Measurements from ENCODE around the gene HOOK1. TPM values are rescaled to one million over a fixed set of nuclear protein-coding genes. Genes with fewer than 3 reads are reported as not detected.

Gene HOOK1
- total RNA-seq, 2 experiments from 2014 or later, result 18.1 to 19.4 TPM

DNA sequence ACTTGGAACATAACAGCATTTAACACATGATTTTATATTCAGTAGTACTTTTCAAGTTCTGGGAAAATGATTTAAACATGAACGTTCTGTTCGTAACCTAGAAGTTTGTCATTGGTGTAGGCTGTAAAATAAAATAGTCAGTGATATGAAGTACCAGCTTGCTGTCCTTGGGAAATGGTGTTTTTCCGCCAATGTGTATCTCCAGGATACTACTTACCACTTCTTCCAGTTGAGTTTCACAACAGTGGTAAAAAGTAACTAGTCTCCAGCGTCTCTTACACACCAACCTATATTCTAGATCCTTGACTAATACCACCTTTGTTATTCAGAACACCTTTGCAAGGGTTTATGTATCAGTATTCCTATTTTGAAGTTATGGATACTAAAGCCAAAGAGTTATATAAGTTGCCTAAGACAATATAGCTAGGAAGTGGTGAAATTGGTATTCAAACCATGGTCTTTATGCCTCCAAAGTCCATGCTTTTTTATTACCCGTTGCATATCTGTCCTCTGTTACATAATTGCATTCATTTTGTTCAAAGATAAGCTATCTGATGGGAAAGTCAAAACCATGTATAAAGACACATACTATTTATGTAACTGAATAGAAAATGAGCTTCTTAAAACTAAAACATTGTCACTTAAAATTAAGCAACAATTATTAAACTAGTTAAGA is 43.1 kb downstream of the HOOK1 start:
- H3K4me1 ChIP-seq (ENCODE audit: insufficient read depth, low read length), result no peaks in the 10 kb centered on the region
- peaks cover 7% of the 10 kb centered on the region for H3K36me3 ChIP-seq (ENCODE audit: insufficient read depth, low read length)
- H3K27me3 Mint-ChIP-seq, result no peaks in the 10 kb centered on the region
- peaks cover 4% of the 10 kb centered on the region for H3K9me3 Mint-ChIP-seq
- H3K4me3 Mint-ChIP-seq, result no peak overlapping the region
- H3K27ac ChIP-seq (ENCODE audit: low read depth in 1 of 2, low read length in 2 of 2), result no peak overlapping the region
- H3K4me3 ChIP-seq (ENCODE audit: low read length), result no peak overlapping the region
- intact Hi-C loops (cut with DNase I, micrococcal nuclease), result no loop called here
- CTCF ChIA-PET, result no interaction called here
- H3K36me3 Mint-ChIP-seq (ENCODE audit: low read depth), result peaks cover 59% of the 10 kb centered on the region
- H3K27me3 ChIP-seq (ENCODE audit: control insufficient read depth in 1 of 2, insufficient read depth in 2 of 2, low read length in 2 of 2), result no peaks in the 10 kb centered on the region
- DNase-seq, result no peak
- H3K9me3 ChIP-seq (ENCODE audit: control insufficient read depth in 1 of 2, insufficient read depth in 1 of 2, low read length in 2 of 2), result no peaks in the 10 kb centered on the region
- no peak overlapping the region for H3K27ac Mint-ChIP-seq
- POLR2A ChIA-PET, result interaction anchor here (0.9 kb wide), 1 partner anchor 15 kb away, joined by 4 read pairs; no protein-coding TSS in a partner anchor
- H3K4me1 Mint-ChIP-seq (ENCODE audit: low read depth), result no peaks in the 10 kb centered on the region
- TF ChIP-seq, protein P1, sequence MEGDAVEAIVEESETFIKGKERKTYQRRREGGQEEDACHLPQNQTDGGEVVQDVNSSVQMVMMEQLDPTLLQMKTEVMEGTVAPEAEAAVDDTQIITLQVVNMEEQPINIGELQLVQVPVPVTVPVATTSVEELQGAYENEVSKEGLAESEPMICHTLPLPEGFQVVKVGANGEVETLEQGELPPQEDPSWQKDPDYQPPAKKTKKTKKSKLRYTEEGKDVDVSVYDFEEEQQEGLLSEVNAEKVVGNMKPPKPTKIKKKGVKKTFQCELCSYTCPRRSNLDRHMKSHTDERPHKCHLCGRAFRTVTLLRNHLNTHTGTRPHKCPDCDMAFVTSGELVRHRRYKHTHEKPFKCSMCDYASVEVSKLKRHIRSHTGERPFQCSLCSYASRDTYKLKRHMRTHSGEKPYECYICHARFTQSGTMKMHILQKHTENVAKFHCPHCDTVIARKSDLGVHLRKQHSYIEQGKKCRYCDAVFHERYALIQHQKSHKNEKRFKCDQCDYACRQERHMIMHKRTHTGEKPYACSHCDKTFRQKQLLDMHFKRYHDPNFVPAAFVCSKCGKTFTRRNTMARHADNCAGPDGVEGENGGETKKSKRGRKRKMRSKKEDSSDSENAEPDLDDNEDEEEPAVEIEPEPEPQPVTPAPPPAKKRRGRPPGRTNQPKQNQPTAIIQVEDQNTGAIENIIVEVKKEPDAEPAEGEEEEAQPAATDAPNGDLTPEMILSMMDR (IDR thresholded peaks at IDR 0.05), result no peak
- no peak for ATAC-seq (ENCODE audit: poor library complexity)

DNA sequence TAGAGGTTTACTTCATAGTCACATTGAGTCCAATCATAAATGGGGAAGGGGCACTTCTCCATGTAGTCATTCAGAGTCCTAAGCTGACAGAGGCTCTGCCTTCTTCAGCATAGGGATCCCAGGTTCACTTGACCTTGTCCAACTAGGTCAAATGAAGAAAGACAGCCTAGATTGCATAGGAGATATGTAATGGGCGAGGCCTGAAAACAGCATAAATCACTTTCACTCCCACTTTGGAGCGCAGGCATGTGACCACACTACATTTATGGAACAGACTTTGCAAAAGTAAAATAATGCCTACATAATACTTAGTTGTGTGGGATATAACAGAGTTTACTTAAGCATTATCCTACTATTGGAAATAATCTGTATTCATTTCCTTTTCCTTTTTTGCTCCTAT is 51.7 kb downstream of the HOOK1 start:
- intact Hi-C loops (cut with DNase I, micrococcal nuclease), result no loop called here
- H3K9me3 Mint-ChIP-seq, result no peaks in the 10 kb centered on the region
- peaks cover 81% of the 10 kb centered on the region for H3K36me3 Mint-ChIP-seq (ENCODE audit: low read depth)
- no peak for ATAC-seq (ENCODE audit: poor library complexity)
- no peak overlapping the region for H3K4me3 Mint-ChIP-seq
- DNase-seq, result no peak
- no peak overlapping the region for H3K27ac ChIP-seq (ENCODE audit: low read depth in 1 of 2, low read length in 2 of 2)
- CTCF ChIA-PET, result no interaction called here
- no peak overlapping the region for H3K4me3 ChIP-seq (ENCODE audit: low read length)
- no peaks in the 10 kb centered on the region for H3K4me1 ChIP-seq (ENCODE audit: insufficient read depth, low read length)
- H3K4me1 Mint-ChIP-seq (ENCODE audit: low read depth), result no peaks in the 10 kb centered on the region
- H3K9me3 ChIP-seq (ENCODE audit: control insufficient read depth in 1 of 2, insufficient read depth in 1 of 2, low read length in 2 of 2), result no peaks in the 10 kb centered on the region
- H3K27me3 Mint-ChIP-seq, result no peaks in the 10 kb centered on the region
- H3K27ac Mint-ChIP-seq, result no peak overlapping the region
- POLR2A ChIA-PET, result no interaction called here
- TF ChIP-seq, protein P1 (IDR thresholded peaks at IDR 0.05), result no peak
- peaks cover 15% of the 10 kb centered on the region for H3K36me3 ChIP-seq (ENCODE audit: insufficient read depth, low read length)
- no peaks in the 10 kb centered on the region for H3K27me3 ChIP-seq (ENCODE audit: control insufficient read depth in 1 of 2, insufficient read depth in 2 of 2, low read length in 2 of 2)

DNA sequence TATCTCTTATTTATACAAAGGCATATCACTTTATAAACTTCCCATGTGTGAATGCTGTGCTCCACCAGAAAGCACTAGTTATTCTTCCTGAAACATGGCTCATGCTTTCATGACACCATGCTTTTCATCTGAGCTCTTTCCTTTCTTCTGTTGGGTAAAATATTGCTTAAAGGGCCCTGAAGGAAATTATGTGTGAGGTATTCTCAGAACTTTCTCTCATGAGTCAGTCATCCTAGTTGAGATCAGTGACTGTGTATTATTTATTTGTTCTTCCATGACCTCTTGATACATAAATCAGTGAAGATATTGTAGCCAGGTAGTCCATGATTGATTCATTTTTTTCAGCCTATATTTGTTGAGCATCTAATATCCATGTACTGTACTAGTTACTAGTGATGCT is 57.0 kb downstream of the HOOK1 start:
- H3K4me3 Mint-ChIP-seq, result no peak overlapping the region
- DNase-seq (no peak), ATAC-seq (ENCODE audit: poor library complexity) (no peak)
- no peaks in the 10 kb centered on the region for H3K27me3 ChIP-seq (ENCODE audit: control insufficient read depth in 1 of 2, insufficient read depth in 2 of 2, low read length in 2 of 2)
- CTCF ChIA-PET, result no interaction called here
- no peaks in the 10 kb centered on the region for H3K9me3 Mint-ChIP-seq
- intact Hi-C loops (cut with DNase I, micrococcal nuclease), result no loop called here
- peaks cover 8% of the 10 kb centered on the region for H3K36me3 ChIP-seq (ENCODE audit: insufficient read depth, low read length)
- peaks cover under 1 to 5% of the 10 kb centered on the region in 2 experiments for H3K9me3 ChIP-seq (ENCODE audit: control insufficient read depth in 1 of 2, insufficient read depth in 1 of 2, low read length in 2 of 2)
- TF ChIP-seq, protein P1 (IDR thresholded peaks at IDR 0.05), result no peak
- H3K4me3 ChIP-seq (ENCODE audit: low read length), result no peak overlapping the region
- POLR2A ChIA-PET, result no interaction called here
- no peak overlapping the region for H3K27ac Mint-ChIP-seq
- no peaks in the 10 kb centered on the region for H3K27me3 Mint-ChIP-seq
- H3K27ac ChIP-seq (ENCODE audit: low read depth in 1 of 2, low read length in 2 of 2), result no peak overlapping the region
- peaks cover 94% of the 10 kb centered on the region for H3K36me3 Mint-ChIP-seq (ENCODE audit: low read depth)
- H3K4me1 ChIP-seq (ENCODE audit: insufficient read depth, low read length), result no peaks in the 10 kb centered on the region
- no peaks in the 10 kb centered on the region for H3K4me1 Mint-ChIP-seq (ENCODE audit: low read depth)

Data from CD4-positive, alpha-beta T cell (primary cell).